ENCODE results near the gene MTOR.

DNA sequence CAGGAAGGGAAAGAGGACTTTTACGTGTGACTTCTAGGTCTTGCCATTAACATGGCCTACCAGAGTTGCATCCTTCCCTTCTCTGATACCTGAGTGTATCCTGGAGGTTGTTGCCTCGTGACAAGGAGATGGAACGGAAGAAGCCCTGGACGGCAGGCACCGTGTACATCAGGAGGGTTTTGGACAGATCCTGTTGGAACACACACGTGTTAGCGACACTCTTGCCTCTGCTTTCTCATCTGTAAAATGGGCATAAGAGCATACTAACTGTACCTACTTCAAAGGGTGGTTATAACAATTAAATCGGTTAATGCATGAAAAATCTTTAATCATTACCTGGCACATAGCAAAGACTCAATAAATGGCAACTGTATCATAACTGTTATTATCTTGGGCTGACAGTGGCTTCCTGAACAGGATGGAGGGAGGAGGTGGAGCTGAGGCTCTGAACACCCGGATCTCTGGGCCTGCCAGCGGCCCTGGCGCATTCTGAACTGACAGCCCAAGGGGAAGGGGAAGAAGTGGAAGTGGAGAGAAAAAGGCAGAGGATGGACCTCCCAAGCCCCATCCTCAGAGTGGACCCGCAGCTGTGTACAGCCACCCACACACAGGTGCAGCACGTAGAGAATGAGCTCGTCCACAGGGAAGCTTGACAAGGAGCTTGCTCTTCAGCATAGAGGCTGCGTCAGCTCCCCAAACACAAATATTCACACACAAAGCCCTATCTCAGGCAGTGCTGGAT is 132.5 kb downstream of the MTOR start:
- TF ChIP-seq, protein P1, sequence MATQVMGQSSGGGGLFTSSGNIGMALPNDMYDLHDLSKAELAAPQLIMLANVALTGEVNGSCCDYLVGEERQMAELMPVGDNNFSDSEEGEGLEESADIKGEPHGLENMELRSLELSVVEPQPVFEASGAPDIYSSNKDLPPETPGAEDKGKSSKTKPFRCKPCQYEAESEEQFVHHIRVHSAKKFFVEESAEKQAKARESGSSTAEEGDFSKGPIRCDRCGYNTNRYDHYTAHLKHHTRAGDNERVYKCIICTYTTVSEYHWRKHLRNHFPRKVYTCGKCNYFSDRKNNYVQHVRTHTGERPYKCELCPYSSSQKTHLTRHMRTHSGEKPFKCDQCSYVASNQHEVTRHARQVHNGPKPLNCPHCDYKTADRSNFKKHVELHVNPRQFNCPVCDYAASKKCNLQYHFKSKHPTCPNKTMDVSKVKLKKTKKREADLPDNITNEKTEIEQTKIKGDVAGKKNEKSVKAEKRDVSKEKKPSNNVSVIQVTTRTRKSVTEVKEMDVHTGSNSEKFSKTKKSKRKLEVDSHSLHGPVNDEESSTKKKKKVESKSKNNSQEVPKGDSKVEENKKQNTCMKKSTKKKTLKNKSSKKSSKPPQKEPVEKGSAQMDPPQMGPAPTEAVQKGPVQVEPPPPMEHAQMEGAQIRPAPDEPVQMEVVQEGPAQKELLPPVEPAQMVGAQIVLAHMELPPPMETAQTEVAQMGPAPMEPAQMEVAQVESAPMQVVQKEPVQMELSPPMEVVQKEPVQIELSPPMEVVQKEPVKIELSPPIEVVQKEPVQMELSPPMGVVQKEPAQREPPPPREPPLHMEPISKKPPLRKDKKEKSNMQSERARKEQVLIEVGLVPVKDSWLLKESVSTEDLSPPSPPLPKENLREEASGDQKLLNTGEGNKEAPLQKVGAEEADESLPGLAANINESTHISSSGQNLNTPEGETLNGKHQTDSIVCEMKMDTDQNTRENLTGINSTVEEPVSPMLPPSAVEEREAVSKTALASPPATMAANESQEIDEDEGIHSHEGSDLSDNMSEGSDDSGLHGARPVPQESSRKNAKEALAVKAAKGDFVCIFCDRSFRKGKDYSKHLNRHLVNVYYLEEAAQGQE (IDR thresholded peaks at IDR 0.05; ENCODE audit: low read depth, low read length), result no peak
- TF ChIP-seq, protein P2, sequence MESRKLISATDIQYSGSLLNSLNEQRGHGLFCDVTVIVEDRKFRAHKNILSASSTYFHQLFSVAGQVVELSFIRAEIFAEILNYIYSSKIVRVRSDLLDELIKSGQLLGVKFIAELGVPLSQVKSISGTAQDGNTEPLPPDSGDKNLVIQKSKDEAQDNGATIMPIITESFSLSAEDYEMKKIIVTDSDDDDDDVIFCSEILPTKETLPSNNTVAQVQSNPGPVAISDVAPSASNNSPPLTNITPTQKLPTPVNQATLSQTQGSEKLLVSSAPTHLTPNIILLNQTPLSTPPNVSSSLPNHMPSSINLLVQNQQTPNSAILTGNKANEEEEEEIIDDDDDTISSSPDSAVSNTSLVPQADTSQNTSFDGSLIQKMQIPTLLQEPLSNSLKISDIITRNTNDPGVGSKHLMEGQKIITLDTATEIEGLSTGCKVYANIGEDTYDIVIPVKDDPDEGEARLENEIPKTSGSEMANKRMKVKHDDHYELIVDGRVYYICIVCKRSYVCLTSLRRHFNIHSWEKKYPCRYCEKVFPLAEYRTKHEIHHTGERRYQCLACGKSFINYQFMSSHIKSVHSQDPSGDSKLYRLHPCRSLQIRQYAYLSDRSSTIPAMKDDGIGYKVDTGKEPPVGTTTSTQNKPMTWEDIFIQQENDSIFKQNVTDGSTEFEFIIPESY (IDR thresholded peaks at IDR 0.05; ENCODE audit: borderline replicate concordance, low read depth), result no peak
- TF ChIP-seq, protein P3, sequence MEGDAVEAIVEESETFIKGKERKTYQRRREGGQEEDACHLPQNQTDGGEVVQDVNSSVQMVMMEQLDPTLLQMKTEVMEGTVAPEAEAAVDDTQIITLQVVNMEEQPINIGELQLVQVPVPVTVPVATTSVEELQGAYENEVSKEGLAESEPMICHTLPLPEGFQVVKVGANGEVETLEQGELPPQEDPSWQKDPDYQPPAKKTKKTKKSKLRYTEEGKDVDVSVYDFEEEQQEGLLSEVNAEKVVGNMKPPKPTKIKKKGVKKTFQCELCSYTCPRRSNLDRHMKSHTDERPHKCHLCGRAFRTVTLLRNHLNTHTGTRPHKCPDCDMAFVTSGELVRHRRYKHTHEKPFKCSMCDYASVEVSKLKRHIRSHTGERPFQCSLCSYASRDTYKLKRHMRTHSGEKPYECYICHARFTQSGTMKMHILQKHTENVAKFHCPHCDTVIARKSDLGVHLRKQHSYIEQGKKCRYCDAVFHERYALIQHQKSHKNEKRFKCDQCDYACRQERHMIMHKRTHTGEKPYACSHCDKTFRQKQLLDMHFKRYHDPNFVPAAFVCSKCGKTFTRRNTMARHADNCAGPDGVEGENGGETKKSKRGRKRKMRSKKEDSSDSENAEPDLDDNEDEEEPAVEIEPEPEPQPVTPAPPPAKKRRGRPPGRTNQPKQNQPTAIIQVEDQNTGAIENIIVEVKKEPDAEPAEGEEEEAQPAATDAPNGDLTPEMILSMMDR (IDR thresholded peaks at IDR 0.05), result no peak
- TF ChIP-seq CHD2 (IDR thresholded peaks at IDR 0.05; ENCODE audit: low read length, partially characterized antibody), result no peak
- TF ChIP-seq, protein P4, sequence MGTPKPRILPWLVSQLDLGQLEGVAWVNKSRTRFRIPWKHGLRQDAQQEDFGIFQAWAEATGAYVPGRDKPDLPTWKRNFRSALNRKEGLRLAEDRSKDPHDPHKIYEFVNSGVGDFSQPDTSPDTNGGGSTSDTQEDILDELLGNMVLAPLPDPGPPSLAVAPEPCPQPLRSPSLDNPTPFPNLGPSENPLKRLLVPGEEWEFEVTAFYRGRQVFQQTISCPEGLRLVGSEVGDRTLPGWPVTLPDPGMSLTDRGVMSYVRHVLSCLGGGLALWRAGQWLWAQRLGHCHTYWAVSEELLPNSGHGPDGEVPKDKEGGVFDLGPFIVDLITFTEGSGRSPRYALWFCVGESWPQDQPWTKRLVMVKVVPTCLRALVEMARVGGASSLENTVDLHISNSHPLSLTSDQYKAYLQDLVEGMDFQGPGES (IDR thresholded peaks at IDR 0.05; ENCODE audit: low read depth, low read length), result no peak
- TF ChIP-seq, protein P5, sequence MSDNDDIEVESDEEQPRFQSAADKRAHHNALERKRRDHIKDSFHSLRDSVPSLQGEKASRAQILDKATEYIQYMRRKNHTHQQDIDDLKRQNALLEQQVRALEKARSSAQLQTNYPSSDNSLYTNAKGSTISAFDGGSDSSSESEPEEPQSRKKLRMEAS (IDR thresholded peaks at IDR 0.05; ENCODE audit: low read depth), result no peak
- TF ChIP-seq RFX5 (IDR thresholded peaks at IDR 0.05; ENCODE audit: low read length), result no peak
- TF ChIP-seq FOXJ3 (CRISPR knock-in tag; IDR thresholded peaks at IDR 0.05), result no peak
- no peak for TF ChIP-seq SIN3A (IDR thresholded peaks at IDR 0.05; ENCODE audit: borderline replicate concordance, low read depth, low read length)
- TF ChIP-seq NRF1 (IDR thresholded peaks at IDR 0.05; ENCODE audit: low read depth, low read length), result no peak
